T1000 (cell line): ENCODE data around the gene MAP3K12.

Source experiments
- DNase-seq: peaks from one replicate; lab custom pipeline; 2025; ENCODE audit warnings: mixed read lengths; lab: John Stamatoyannopoulos, UW

Gene MAP3K12

DNA sequence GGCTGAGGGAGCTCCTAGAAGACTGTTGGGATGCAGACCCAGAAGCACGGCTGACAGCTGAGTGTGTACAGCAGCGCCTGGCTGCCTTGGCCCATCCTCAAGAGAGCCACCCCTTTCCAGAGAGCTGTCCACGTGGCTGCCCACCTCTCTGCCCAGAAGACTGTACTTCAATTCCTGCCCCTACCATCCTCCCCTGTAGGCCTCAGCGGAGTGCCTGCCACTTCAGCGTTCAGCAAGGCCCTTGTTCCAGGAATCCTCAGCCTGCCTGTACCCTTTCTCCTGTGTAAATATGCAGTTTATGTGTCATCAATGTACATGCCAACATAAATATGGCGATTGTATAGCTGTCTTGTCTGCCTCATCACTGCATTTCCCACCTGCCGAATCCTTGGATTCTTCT is 68.1 kb downstream of the MAP3K12 start:
- no peak for DNase-seq

DNA sequence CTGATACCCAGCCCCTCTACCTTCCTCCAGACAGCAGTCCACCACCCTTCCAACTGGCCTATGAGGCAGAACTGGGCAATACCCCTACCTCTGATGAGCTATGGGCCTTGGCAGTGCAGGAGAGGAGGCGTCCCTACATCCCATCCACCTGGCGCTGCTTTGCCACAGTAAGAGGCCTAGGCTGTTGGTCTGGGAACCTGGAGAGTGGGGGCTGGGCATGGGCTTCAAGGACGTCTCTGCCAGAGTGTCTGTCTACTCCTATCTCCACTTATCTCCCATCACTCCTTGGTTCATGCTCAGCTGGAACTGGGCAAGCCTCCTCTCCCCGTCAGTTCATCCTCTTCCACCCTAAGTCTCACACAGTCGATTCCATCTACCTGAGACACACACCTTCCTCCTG is 69.1 kb downstream of the MAP3K12 start:
- no peak for DNase-seq
